ENCODE measurements around the gene ZNF224.
"Not testable (repeated sequence)": the region's sequence is repeated elsewhere in the genome, so short reads cannot be mapped to it uniquely, and the experiment has no call there.

Gene ZNF224

DNA sequence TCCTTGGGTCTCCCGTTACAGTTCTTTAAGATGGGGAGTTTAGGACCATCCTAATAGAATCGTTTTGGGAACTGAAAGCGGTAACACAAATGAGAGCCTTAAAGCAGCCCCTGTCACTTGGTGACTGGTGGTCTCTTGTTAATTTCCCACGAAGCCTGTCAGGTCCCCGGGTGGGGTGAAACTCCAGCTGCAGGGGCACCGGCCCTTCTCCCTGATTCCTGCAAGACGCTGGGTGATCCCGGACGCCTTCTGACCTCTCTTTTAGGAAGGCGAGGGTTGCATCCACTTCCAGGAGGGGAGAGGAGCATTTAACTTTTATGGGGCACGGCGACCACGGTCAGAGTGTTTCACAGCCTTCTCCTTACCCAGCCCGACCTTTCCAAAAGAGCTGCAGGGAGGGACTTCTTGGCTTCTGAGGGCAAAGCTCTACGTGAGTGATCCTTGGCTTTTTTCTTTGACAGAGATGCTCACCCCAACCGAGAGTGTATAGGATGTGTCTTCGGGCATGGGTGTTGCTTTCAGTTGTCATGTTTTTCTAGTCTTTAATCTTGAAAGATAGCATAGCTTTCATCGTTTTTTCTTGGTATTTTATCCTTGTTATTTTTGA is 19.7 kb downstream of the ZNF224 start:
- Histone ChIP-seq H2AFZ (ENCODE audit: low read depth, low read length) (peak overlapping the region; percentile 99), H3K36me3 (ENCODE audit: insufficient read depth, low read length) (peaks cover 29% of the 10 kb centered on the region), H3K27ac (ENCODE audit: low read length) (peak overlapping the region; percentile 78), H4K20me1 (ENCODE audit: insufficient read depth, low read length) (no peaks in the 10 kb centered on the region), H3K27me3 (ENCODE audit: insufficient read depth, low read length, poor library complexity) (no peaks in the 10 kb centered on the region), H3K4me1 (ENCODE audit: insufficient read depth, low read length) (peaks cover 33% of the 10 kb centered on the region), H3K9me3 (ENCODE audit: insufficient read depth, low read length, severe bottlenecking) (no peaks in the 10 kb centered on the region), H3K9ac (ENCODE audit: low read depth, low read length) (peak overlapping the region; percentile 63), H3K4me3 (ENCODE audit: low read depth in 1 of 2, low read length in 2 of 2) (peak overlapping the region; percentile 91 to 95; a peak in 3 of 4 replicates), H3K79me2 (ENCODE audit: insufficient read depth, low read length) (peaks cover 17% of the 10 kb centered on the region), H3K4me2 (ENCODE audit: insufficient read depth, low read length) (peak overlapping the region; percentile 90)
- TF ChIP-seq, protein P1, sequence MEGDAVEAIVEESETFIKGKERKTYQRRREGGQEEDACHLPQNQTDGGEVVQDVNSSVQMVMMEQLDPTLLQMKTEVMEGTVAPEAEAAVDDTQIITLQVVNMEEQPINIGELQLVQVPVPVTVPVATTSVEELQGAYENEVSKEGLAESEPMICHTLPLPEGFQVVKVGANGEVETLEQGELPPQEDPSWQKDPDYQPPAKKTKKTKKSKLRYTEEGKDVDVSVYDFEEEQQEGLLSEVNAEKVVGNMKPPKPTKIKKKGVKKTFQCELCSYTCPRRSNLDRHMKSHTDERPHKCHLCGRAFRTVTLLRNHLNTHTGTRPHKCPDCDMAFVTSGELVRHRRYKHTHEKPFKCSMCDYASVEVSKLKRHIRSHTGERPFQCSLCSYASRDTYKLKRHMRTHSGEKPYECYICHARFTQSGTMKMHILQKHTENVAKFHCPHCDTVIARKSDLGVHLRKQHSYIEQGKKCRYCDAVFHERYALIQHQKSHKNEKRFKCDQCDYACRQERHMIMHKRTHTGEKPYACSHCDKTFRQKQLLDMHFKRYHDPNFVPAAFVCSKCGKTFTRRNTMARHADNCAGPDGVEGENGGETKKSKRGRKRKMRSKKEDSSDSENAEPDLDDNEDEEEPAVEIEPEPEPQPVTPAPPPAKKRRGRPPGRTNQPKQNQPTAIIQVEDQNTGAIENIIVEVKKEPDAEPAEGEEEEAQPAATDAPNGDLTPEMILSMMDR (IDR thresholded peaks at IDR 0.05; ENCODE audit: borderline replicate concordance, extremely low read depth, low read length, poor library complexity, severe bottlenecking) = no peak
- TF ChIP-seq EZH2 (IDR thresholded peaks at IDR 0.05; ENCODE audit: borderline replicate concordance, low read depth, low read length, severe bottlenecking) = no peak
- ATAC-seq (ENCODE audit: insufficient read depth, low read depth) (no peak), DNase-seq (peak; percentile 16)

GRCh38 chr19:44121162-44121561 is 27.0 kb downstream of the ZNF224 start:
- H3K27me3 ChIP-seq (ENCODE audit: insufficient read depth, low read length, poor library complexity); H4K20me1 ChIP-seq (ENCODE audit: insufficient read depth, low read length): not testable (repeated sequence)

DNA sequence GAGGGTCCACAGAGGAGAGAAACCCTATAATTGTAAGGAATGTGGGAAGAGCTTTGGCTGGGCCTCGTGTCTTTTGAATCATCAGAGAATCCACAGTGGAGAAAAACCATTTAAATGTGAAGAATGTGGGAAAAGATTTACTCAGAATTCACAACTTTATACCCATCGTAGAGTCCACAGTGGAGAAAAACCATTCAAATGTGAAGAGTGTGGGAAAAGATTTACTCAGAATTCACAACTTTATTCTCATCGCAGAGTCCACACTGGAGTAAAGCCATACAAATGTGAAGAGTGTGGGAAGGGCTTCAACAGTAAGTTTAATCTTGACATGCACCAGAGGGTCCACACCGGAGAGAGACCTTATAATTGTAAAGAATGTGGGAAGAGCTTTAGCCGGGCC is 37.8 kb downstream of the ZNF224 start:
- Histone ChIP-seq H3K9me3 (ENCODE audit: insufficient read depth, low read length, severe bottlenecking) (no peaks in the 10 kb centered on the region), H3K4me1 (ENCODE audit: insufficient read depth, low read length) (no peaks in the 10 kb centered on the region), H3K36me3 (ENCODE audit: insufficient read depth, low read length) (peaks cover 46% of the 10 kb centered on the region), H3K9ac (ENCODE audit: low read depth, low read length) (no peak overlapping the region), H3K4me2 (ENCODE audit: insufficient read depth, low read length) (no peak overlapping the region), H2AFZ (ENCODE audit: low read depth, low read length) (no peak overlapping the region), H3K4me3 (ENCODE audit: low read depth in 1 of 2, low read length in 2 of 2) (no peak overlapping the region), H3K79me2 (ENCODE audit: insufficient read depth, low read length) (no peaks in the 10 kb centered on the region), H4K20me1 (ENCODE audit: insufficient read depth, low read length) (no peaks in the 10 kb centered on the region), H3K27ac (ENCODE audit: low read length) (no peak overlapping the region), H3K27me3 (ENCODE audit: insufficient read depth, low read length, poor library complexity) (no peaks in the 10 kb centered on the region)
- TF ChIP-seq EZH2 (IDR thresholded peaks at IDR 0.05; ENCODE audit: borderline replicate concordance, low read depth, low read length, severe bottlenecking) = no peak
- TF ChIP-seq, protein P1 (IDR thresholded peaks at IDR 0.05; ENCODE audit: borderline replicate concordance, extremely low read depth, low read length, poor library complexity, severe bottlenecking) = no peak
- ATAC-seq (ENCODE audit: insufficient read depth, low read depth) = no peak
- no peak for DNase-seq

More at GRCh38 chr19:44121162-44121561, 27.0 kb downstream of the ZNF224 start:
- H3K4me2 ChIP-seq (ENCODE audit: insufficient read depth, low read length); H3K9ac ChIP-seq (ENCODE audit: low read depth, low read length); H3K4me1 ChIP-seq (ENCODE audit: insufficient read depth, low read length); H2AFZ ChIP-seq (ENCODE audit: low read depth, low read length); DNase-seq; H3K9me3 ChIP-seq (ENCODE audit: insufficient read depth, low read length, severe bottlenecking); H3K4me3 ChIP-seq (ENCODE audit: low read depth in 1 of 2, low read length in 2 of 2); H3K79me2 ChIP-seq (ENCODE audit: insufficient read depth, low read length); ATAC-seq (ENCODE audit: insufficient read depth, low read depth); H3K27ac ChIP-seq (ENCODE audit: low read length): not testable (repeated sequence)
- peaks cover 56% of the 10 kb centered on the region for H3K36me3 ChIP-seq (ENCODE audit: insufficient read depth, low read length)

DNA sequence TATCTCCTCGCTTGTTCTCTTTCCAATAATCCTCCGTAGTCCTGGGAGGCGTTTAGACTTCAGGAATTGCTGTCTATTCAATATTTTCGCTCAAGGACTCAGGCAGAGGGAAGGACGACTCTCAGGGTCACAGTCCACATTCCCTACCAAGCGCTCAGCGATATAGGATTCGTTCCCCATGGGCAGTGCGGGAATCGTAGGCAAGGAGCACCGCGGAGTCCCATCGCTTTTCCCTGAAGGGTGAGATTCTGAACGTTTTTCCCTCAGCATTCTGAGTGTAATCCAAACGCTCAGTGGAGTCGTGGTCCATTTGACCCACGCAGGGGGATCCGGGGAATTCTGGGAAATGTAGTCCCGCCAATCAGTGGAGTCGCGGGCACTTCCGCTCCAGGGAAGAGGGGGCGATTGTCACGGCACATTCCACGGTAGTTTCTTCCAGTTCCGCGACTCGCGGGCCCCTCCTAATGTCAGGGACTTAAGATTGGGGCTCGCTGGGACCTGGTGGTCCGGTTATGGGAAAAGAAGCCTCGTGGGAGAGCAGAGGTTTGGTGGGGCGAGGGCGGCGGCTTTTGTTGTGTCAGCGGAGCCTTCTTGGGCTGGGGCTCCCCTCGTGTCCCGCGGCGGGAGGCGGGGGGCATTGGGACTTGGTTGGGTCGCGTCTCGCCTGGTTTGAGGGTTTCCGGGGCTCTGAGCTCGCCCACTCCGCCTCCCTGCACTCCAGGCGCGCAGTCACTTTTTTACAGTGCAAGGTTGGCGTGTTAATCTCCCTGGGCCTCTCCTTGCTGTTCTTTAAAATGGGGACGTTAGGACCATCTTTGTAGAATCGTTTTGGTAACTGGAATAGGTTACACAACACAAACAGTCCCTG is 47.3 kb downstream of the ZNF224 start, which contains the start of gene ZNF234:
ZNF234 (plus strand) TSS at position 364 of the 868 bp plus-strand sequence. CDS start 3,079 bp downstream, outside the sequence.
- Histone ChIP-seq H3K36me3 (ENCODE audit: insufficient read depth, low read length) (peaks cover 25% of the 10 kb centered on the region), H3K4me3 (ENCODE audit: low read depth in 1 of 2, low read length in 2 of 2) (peak within 1 kb of the TSS; percentile 50 to 73), H3K9me3 (ENCODE audit: insufficient read depth, low read length, severe bottlenecking) (no peaks in the 10 kb centered on the region), H3K27ac (ENCODE audit: low read length) (peak within 1 kb of the TSS; percentile 76), H3K9ac (ENCODE audit: low read depth, low read length) (peak within 1 kb of the TSS; percentile 76), H3K4me2 (ENCODE audit: insufficient read depth, low read length) (peak within 1 kb of the TSS; percentile 85), H3K27me3 (ENCODE audit: insufficient read depth, low read length, poor library complexity) (no peaks in the 10 kb centered on the region), H3K79me2 (ENCODE audit: insufficient read depth, low read length) (peaks cover 26% of the 10 kb centered on the region), H4K20me1 (ENCODE audit: insufficient read depth, low read length) (no peaks in the 10 kb centered on the region), H2AFZ (ENCODE audit: low read depth, low read length) (peak within 1 kb of the TSS; percentile 95), H3K4me1 (ENCODE audit: insufficient read depth, low read length) (peaks cover 28% of the 10 kb centered on the region)
- ATAC-seq (ENCODE audit: insufficient read depth, low read depth) = peak; percentile 91
- TF ChIP-seq, protein P1 (IDR thresholded peaks at IDR 0.05; ENCODE audit: borderline replicate concordance, extremely low read depth, low read length, poor library complexity, severe bottlenecking) = peak; percentile 37
- no peak for TF ChIP-seq EZH2 (IDR thresholded peaks at IDR 0.05; ENCODE audit: borderline replicate concordance, low read depth, low read length, severe bottlenecking)
- DNase-seq = peak; percentile 79
